ENCODE measurements around the gene GAL. TPM values are rescaled to one million over a fixed set of nuclear protein-coding genes. Genes with fewer than 3 reads are reported as not detected.

GAL gene
- total RNA-seq, 1 experiment from 2014 or later: 65.2 TPM

DNA sequence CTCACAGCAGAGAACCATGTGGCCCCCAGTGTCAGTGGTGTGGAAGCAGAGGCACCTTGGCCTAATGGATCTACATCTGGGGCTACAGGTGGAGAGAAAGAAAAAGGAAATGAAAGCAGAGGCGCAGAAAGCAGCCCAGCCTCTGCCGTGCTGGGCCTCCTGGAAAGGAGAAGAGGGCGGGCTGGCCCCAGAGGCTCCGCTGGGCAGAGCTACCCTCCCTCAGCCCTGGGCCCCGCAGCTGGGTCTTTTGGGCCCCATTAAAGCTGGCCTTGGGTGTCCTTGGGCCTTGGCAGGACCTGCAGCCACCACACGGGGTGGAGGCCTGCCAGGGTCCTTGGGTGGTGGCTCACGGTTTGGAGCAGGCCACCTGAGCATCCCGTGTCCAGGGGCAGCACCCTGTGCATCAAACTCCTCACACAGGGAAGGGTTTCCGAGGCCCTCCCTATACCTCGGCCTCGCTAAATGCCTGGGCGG, 31.6 kb upstream of the GAL start:
- Histone ChIP-seq H2BK15ac (ENCODE audit: low read depth, low read length) (no peak overlapping the region), H2BK20ac (ENCODE audit: low read depth, low read length, poor library complexity, severe bottlenecking) (no peak overlapping the region), H3K14ac (ENCODE audit: insufficient read depth, low read length) (no peak overlapping the region), H3K79me1 (ENCODE audit: insufficient read depth, low read depth, low read length, poor library complexity, severe bottlenecking) (no peaks in the 10 kb centered on the region), H3K23me2 (ENCODE audit: insufficient read length, low read depth, low read length, poor library complexity, severe bottlenecking) (no peaks in the 10 kb centered on the region), H2AFZ (ENCODE audit: low read length) (no peak overlapping the region), H4K8ac (replicated peaks; ENCODE audit: insufficient read length, low read depth, low read length) (no peak overlapping the region), H2BK12ac (ENCODE audit: insufficient read length, low read depth, low read length) (no peak overlapping the region), H3K56ac (ENCODE audit: insufficient read length, low read depth, low read length) (no peak overlapping the region), H3T11ph (ENCODE audit: low read length) (no peak overlapping the region), H3K23ac (ENCODE audit: insufficient read length, low read depth, low read length) (no peak overlapping the region), H4K5ac (ENCODE audit: insufficient read length, low read depth, low read length) (no peak overlapping the region), H3K27me3 (ENCODE audit: insufficient read depth, low read length) (no peaks in the 10 kb centered on the region), H3K9ac (ENCODE audit: extremely low read depth, insufficient read length, low read length) (no peak overlapping the region), H3K4me1 (ENCODE audit: insufficient read depth, low read length) (no peaks in the 10 kb centered on the region), H3K4ac (ENCODE audit: low read depth, low read length) (no peak overlapping the region), H3K4me2 (ENCODE audit: insufficient read depth, insufficient read length, low read length) (no peak overlapping the region), H4K91ac (ENCODE audit: insufficient read length, low read depth, low read length) (no peak overlapping the region), H2AK5ac (ENCODE audit: insufficient read length, low read length) (no peak overlapping the region), H4K20me1 (ENCODE audit: control insufficient read depth, insufficient read depth, insufficient read length) (no peaks in the 10 kb centered on the region), H3K79me2 (ENCODE audit: insufficient read depth, low read length) (no peaks in the 10 kb centered on the region), H3K27ac (ENCODE audit: insufficient read length, low read depth, low read length) (no peak overlapping the region), H3K9me3 (ENCODE audit: control insufficient read depth, low read depth, low read length) (no peaks in the 10 kb centered on the region), H2BK5ac (ENCODE audit: insufficient read length, low read length) (no peak overlapping the region), H2BK120ac (ENCODE audit: low read depth, low read length, poor library complexity, severe bottlenecking) (no peak overlapping the region), H3K18ac (ENCODE audit: insufficient read length, low read depth, low read length) (no peak overlapping the region)
- no peaks in the 10 kb centered on the region; the same call in 1 of the 2 replicates for H3K27me3 Mint-ChIP-seq (ENCODE audit: low read depth)
- peaks cover 0 to 6% (median 0%) of the 10 kb centered on the region in 3 experiments; a peak in 1 of 7 replicates for H3K36me3 Mint-ChIP-seq (ENCODE audit: insufficient read depth in 1 of 3, low read depth in 3 of 3)
- no CpG with 5 or more reads among the region's 12 CpGs for WGBS (ENCODE audit: extremely low coverage, insufficient read length, low lambda C conversion rate)
- no peak overlapping the region for H3K4me3 Mint-ChIP-seq
- H3K27ac Mint-ChIP-seq: no peak overlapping the region
- no peak for DNase-seq
- H3K9me3 Mint-ChIP-seq: peaks cover 2 to 10% of the 10 kb centered on the region in 2 experiments
- H3K4me1 Mint-ChIP-seq: 0 out of 4 replicates have a peak, but pooled peaks cover 0 to 2% of the 10 kb centered on the region in 2 experiments
- TF ChIP-seq, protein P1, sequence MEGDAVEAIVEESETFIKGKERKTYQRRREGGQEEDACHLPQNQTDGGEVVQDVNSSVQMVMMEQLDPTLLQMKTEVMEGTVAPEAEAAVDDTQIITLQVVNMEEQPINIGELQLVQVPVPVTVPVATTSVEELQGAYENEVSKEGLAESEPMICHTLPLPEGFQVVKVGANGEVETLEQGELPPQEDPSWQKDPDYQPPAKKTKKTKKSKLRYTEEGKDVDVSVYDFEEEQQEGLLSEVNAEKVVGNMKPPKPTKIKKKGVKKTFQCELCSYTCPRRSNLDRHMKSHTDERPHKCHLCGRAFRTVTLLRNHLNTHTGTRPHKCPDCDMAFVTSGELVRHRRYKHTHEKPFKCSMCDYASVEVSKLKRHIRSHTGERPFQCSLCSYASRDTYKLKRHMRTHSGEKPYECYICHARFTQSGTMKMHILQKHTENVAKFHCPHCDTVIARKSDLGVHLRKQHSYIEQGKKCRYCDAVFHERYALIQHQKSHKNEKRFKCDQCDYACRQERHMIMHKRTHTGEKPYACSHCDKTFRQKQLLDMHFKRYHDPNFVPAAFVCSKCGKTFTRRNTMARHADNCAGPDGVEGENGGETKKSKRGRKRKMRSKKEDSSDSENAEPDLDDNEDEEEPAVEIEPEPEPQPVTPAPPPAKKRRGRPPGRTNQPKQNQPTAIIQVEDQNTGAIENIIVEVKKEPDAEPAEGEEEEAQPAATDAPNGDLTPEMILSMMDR (conservative IDR thresholded peaks at IDR 0.05): no peak
